ENCODE results near the gene RNLS.

DNA sequence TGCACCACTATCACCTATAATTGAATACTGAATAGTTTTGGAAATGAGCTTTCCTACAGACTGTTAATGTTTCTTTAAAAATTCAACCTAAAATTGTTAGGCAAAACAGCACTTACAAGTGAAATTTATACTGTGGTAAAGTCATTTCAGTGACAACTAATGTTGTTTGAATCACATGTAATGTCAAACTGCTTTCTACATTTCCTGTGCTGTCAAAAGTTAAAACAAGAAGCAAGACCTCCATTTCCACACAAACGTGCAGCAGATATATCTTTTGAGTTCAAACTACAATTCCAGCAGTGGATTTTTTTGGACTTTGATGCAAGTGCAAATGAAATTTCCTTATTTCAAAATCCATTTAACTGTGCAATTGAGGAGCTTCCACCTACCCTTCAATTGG lies 199.8 kb downstream of the RNLS start:
- TF ChIP-seq, protein P1, sequence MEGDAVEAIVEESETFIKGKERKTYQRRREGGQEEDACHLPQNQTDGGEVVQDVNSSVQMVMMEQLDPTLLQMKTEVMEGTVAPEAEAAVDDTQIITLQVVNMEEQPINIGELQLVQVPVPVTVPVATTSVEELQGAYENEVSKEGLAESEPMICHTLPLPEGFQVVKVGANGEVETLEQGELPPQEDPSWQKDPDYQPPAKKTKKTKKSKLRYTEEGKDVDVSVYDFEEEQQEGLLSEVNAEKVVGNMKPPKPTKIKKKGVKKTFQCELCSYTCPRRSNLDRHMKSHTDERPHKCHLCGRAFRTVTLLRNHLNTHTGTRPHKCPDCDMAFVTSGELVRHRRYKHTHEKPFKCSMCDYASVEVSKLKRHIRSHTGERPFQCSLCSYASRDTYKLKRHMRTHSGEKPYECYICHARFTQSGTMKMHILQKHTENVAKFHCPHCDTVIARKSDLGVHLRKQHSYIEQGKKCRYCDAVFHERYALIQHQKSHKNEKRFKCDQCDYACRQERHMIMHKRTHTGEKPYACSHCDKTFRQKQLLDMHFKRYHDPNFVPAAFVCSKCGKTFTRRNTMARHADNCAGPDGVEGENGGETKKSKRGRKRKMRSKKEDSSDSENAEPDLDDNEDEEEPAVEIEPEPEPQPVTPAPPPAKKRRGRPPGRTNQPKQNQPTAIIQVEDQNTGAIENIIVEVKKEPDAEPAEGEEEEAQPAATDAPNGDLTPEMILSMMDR (IDR thresholded peaks at IDR 0.05), result no peak
- TF ChIP-seq POLR2A (IDR thresholded peaks at IDR 0.05), result no peak
